ENCODE results near the gene RCVRN.

GRCh38 chr17:9899280-9900043 is 5.6 kb downstream of the RCVRN start:
- TF ChIP-seq, protein P1, sequence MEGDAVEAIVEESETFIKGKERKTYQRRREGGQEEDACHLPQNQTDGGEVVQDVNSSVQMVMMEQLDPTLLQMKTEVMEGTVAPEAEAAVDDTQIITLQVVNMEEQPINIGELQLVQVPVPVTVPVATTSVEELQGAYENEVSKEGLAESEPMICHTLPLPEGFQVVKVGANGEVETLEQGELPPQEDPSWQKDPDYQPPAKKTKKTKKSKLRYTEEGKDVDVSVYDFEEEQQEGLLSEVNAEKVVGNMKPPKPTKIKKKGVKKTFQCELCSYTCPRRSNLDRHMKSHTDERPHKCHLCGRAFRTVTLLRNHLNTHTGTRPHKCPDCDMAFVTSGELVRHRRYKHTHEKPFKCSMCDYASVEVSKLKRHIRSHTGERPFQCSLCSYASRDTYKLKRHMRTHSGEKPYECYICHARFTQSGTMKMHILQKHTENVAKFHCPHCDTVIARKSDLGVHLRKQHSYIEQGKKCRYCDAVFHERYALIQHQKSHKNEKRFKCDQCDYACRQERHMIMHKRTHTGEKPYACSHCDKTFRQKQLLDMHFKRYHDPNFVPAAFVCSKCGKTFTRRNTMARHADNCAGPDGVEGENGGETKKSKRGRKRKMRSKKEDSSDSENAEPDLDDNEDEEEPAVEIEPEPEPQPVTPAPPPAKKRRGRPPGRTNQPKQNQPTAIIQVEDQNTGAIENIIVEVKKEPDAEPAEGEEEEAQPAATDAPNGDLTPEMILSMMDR (IDR thresholded peaks at IDR 0.05) = no peak
- no peak for TF ChIP-seq POLR2A (IDR thresholded peaks at IDR 0.05)

Measured in testis (tissue), 2 donors.